Nephron progenitor cell (in vitro differentiated cells): Measurements from ENCODE around the gene SYNDIG1.

Experiments used
- DNase-seq: peaks from one replicate; pipeline ENCODE4 v3.0.0; 2021
- H3K27ac Mint-ChIP-seq: 2 replicates; pipeline ENCODE4 v1.8.0; 2021; ENCODE audit warnings: mild to moderate bottlenecking, moderate library complexity, mixed read lengths
- H3K27me3 Mint-ChIP-seq: 2 replicates; pipeline ENCODE4 v1.8.0; 2021; ENCODE audit warnings: mild to moderate bottlenecking, low read depth, mixed read lengths; ENCODE audit not compliant: poor library complexity
- H3K36me3 Mint-ChIP-seq: 2 replicates; pipeline ENCODE4 v1.8.0; 2021; ENCODE audit warnings: low read depth, mixed read lengths
- H3K4me1 Mint-ChIP-seq: 2 replicates; pipeline ENCODE4 v1.8.0; 2021; ENCODE audit warnings: mixed read lengths
- H3K4me3 Mint-ChIP-seq: 2 replicates; pipeline ENCODE4 v1.8.0; 2021; ENCODE audit warnings: mild to moderate bottlenecking, moderate library complexity, mixed read lengths
- H3K9me3 Mint-ChIP-seq: 2 replicates; pipeline ENCODE4 v1.8.0; 2021; ENCODE audit warnings: mild to moderate bottlenecking, moderate library complexity, mixed read lengths
- CTCF ChIP-seq: fragments of 200-600 bp; sonication (generic); IDR thresholded peaks from 2 replicates; pipeline ENCODE4 v1.5.0; 2021; ENCODE audit warnings: antibody characterized with exemption

The SYNDIG1 gene

DNA sequence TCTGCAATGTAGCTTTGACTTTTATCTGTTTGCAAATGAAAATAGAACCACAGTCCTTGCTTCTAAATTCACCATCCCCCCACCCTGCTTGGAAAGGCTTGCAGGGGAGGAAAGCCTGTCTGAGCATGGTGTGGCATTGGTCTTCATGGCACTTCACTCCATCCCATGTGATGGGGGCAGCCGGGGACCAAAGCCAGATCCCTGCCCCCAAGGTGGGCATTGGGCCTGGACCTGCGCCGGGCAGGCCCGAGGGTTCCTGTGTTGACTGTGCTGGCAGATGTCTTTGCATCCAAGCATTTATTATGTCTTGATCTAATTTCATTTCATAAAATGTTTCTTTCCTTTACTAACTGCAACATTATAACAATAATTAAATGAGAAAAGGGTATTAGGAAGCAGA is 120.0 kb downstream of the SYNDIG1 start:
- Mint-ChIP-seq H3K4me1 (peaks cover 20% of the 10 kb centered on the region), H3K27me3 (peaks cover 1% of the 10 kb centered on the region), H3K27ac (no peak overlapping the region), H3K36me3 (no peaks in the 10 kb centered on the region), H3K4me3 (no peak overlapping the region), H3K9me3 (peaks cover 9% of the 10 kb centered on the region)
- TF ChIP-seq CTCF = no peak
- DNase-seq = no peak

GRCh38 chr20:24589815-24590177 is 120.4 kb downstream of the SYNDIG1 start:
- H3K36me3 Mint-ChIP-seq = no peaks in the 10 kb centered on the region
- peaks cover 16% of the 10 kb centered on the region for H3K4me1 Mint-ChIP-seq
- TF ChIP-seq CTCF = no peak
- no peak for DNase-seq
- H3K4me3 Mint-ChIP-seq = no peak overlapping the region
- H3K27ac Mint-ChIP-seq = no peak overlapping the region
- peaks cover 13% of the 10 kb centered on the region for H3K9me3 Mint-ChIP-seq
- peaks cover 3% of the 10 kb centered on the region for H3K27me3 Mint-ChIP-seq

GRCh38 chr20:24590178-24590982 is 121.0 kb downstream of the SYNDIG1 start:
- H3K36me3 Mint-ChIP-seq = no peaks in the 10 kb centered on the region
- peaks cover 14% of the 10 kb centered on the region for H3K9me3 Mint-ChIP-seq
- TF ChIP-seq CTCF = no peak
- H3K27ac Mint-ChIP-seq = peak overlapping the region; percentile 87
- peak; percentile 18 for DNase-seq
- peaks cover 3% of the 10 kb centered on the region for H3K27me3 Mint-ChIP-seq
- H3K4me3 Mint-ChIP-seq = no peak overlapping the region
- peaks cover 15% of the 10 kb centered on the region for H3K4me1 Mint-ChIP-seq

GRCh38 chr20:24597051-24597450 is 127.6 kb downstream of the SYNDIG1 start:
- Mint-ChIP-seq H3K4me3 (no peak overlapping the region), H3K4me1 (no peaks in the 10 kb centered on the region), H3K36me3 (no peaks in the 10 kb centered on the region), H3K27me3 (peaks cover 10% of the 10 kb centered on the region), H3K27ac (no peak overlapping the region), H3K9me3 (peaks cover 43% of the 10 kb centered on the region)
- no peak for DNase-seq
- TF ChIP-seq CTCF = no peak

DNA sequence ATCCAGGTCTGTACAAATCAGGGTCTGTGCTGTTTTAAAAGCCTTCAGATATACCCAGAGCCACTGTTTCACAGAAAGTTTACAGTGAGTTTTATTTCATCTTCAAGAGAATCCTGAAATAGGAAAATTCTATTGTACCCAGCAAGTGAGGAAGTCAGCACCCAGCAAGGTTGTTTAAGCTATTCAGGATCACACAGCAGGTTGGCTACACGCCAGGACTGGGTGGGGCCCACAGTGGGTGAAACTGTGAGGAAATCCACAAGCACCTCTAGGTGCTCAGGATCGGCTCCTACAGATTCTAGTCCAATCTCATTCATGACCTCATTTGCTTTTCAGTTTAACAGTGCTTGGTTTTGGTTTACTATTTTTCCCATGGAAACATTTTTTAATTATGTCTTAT is 128.9 kb downstream of the SYNDIG1 start:
- Mint-ChIP-seq H3K27me3 (peaks cover 10% of the 10 kb centered on the region), H3K36me3 (no peaks in the 10 kb centered on the region), H3K4me1 (no peaks in the 10 kb centered on the region), H3K9me3 (peaks cover 45% of the 10 kb centered on the region), H3K4me3 (no peak overlapping the region), H3K27ac (no peak overlapping the region)
- DNase-seq = no peak
- no peak for TF ChIP-seq CTCF

GRCh38 chr20:24598996-24599395 is 129.6 kb downstream of the SYNDIG1 start:
- TF ChIP-seq CTCF = no peak

More at GRCh38 chr20:24598996-24599395, 129.6 kb downstream of the SYNDIG1 start:
- no peak overlapping the region for H3K4me3 Mint-ChIP-seq
- no peaks in the 10 kb centered on the region for H3K36me3 Mint-ChIP-seq
- H3K9me3 Mint-ChIP-seq = peaks cover 40% of the 10 kb centered on the region
- H3K4me1 Mint-ChIP-seq = no peaks in the 10 kb centered on the region
- DNase-seq = no peak
- peaks cover 10% of the 10 kb centered on the region for H3K27me3 Mint-ChIP-seq
- no peak overlapping the region for H3K27ac Mint-ChIP-seq
